ENCODE data around the gene KIAA1958. TPM values are rescaled to one million over a fixed set of nuclear protein-coding genes. Genes with fewer than 3 reads are reported as not detected.

The KIAA1958 gene
- polyA plus RNA-seq, 2 of the 4 experiments (the other 2 are of a cell fraction) = 2.2 to 3.7 TPM

DNA sequence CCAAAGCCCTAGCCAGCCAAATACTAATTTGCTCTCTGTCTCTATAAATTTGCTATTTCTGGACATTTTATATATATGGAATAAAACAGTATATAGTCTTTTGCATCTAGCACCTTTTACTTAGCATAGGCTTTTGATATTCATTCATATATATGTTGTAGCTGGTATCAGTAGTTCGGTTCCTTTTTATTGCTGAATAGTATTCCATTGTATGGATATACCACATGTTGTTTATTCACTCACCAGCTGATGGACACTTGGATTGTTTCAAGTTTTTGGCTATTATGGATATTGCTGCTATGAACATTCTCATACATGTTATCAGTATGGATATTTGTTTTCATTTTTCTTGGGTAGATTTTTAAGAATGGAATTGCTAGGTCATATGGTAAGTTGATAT is 23.8 kb upstream of the KIAA1958 start:
- FAIRE-seq (no peak), DNase-seq (ENCODE audit: low read depth in 1 of 2, low spot score in 1 of 2) (no peak), ATAC-seq (no peak)
- CTCF ChIA-PET = interaction anchor here (1.0 to 1.1 kb wide), 2 partner anchors 13 to 24 kb away, joined by 3 read pairs; partner anchors contain the start of gene KIAA1958
- no peak overlapping the region for H3K4me2 ChIP-seq
- WGBS (ENCODE audit: missing lambda C conversion rate) = 100% methylated on average over 1 of the region's 1 CpG
- TF ChIP-seq RARB (CRISPR knock-in tag; IDR thresholded peaks at IDR 0.05) = no peak
- TF ChIP-seq, protein P1, sequence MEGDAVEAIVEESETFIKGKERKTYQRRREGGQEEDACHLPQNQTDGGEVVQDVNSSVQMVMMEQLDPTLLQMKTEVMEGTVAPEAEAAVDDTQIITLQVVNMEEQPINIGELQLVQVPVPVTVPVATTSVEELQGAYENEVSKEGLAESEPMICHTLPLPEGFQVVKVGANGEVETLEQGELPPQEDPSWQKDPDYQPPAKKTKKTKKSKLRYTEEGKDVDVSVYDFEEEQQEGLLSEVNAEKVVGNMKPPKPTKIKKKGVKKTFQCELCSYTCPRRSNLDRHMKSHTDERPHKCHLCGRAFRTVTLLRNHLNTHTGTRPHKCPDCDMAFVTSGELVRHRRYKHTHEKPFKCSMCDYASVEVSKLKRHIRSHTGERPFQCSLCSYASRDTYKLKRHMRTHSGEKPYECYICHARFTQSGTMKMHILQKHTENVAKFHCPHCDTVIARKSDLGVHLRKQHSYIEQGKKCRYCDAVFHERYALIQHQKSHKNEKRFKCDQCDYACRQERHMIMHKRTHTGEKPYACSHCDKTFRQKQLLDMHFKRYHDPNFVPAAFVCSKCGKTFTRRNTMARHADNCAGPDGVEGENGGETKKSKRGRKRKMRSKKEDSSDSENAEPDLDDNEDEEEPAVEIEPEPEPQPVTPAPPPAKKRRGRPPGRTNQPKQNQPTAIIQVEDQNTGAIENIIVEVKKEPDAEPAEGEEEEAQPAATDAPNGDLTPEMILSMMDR (IDR thresholded peaks at IDR 0.05) = no peak
- TF ChIP-seq CHD4 (IDR thresholded peaks at IDR 0.05; ENCODE audit: borderline replicate concordance) = no peak
- TF ChIP-seq CBX2 (IDR thresholded peaks at IDR 0.05; ENCODE audit: borderline replicate concordance, low read depth) = no peak
- TF ChIP-seq NFE2L2 (conservative IDR thresholded peaks at IDR 0.05; ENCODE audit: low read length) = no peak
- TF ChIP-seq PHF8 (IDR thresholded peaks at IDR 0.05; ENCODE audit: borderline replicate concordance, low read depth) = no peak
- TF ChIP-seq, protein P2, sequence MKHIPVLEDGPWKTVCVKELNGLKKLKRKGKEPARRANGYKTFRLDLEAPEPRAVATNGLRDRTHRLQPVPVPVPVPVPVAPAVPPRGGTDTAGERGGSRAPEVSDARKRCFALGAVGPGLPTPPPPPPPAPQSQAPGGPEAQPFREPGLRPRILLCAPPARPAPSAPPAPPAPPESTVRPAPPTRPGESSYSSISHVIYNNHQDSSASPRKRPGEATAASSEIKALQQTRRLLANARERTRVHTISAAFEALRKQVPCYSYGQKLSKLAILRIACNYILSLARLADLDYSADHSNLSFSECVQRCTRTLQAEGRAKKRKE (CRISPR knock-in tag; IDR thresholded peaks at IDR 0.05; ENCODE audit: low read depth) = no peak
- TF ChIP-seq CEBPB (IDR thresholded peaks at IDR 0.05) = no peak
- no peak for TF ChIP-seq EP300 (IDR thresholded peaks at IDR 0.05)
- no peak for TF ChIP-seq HOXB5 (CRISPR knock-in tag; IDR thresholded peaks at IDR 0.05)
- TF ChIP-seq CBX8 (IDR thresholded peaks at IDR 0.05) = no peak
- no peak for TF ChIP-seq CHD2 (IDR thresholded peaks at IDR 0.05; ENCODE audit: low read length, partially characterized antibody)
- no peak for TF ChIP-seq GATA3 (IDR thresholded peaks at IDR 0.05; ENCODE audit: borderline replicate concordance)
- no peak for TF ChIP-seq JUN (IDR thresholded peaks at IDR 0.05)
- TF ChIP-seq, protein P3, sequence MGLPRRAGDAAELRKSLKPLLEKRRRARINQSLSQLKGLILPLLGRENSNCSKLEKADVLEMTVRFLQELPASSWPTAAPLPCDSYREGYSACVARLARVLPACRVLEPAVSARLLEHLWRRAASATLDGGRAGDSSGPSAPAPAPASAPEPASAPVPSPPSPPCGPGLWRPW (IDR thresholded peaks at IDR 0.05) = no peak
- TF ChIP-seq, protein P4, sequence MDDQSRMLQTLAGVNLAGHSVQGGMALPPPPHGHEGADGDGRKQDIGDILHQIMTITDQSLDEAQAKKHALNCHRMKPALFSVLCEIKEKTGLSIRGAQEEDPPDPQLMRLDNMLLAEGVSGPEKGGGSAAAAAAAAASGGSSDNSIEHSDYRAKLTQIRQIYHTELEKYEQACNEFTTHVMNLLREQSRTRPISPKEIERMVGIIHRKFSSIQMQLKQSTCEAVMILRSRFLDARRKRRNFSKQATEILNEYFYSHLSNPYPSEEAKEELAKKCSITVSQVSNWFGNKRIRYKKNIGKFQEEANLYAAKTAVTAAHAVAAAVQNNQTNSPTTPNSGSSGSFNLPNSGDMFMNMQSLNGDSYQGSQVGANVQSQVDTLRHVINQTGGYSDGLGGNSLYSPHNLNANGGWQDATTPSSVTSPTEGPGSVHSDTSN (IDR thresholded peaks at IDR 0.05) = no peak
- TF ChIP-seq FOSB (CRISPR knock-in tag; IDR thresholded peaks at IDR 0.05) = no peak
- no peak overlapping the region for H3K27ac ChIP-seq
- no peaks in the 10 kb centered on the region for H3K4me1 ChIP-seq
- H3K4me3 ChIP-seq = no peak overlapping the region
- H3K9me3 ChIP-seq = peaks cover 6% of the 10 kb centered on the region
- POLR2A ChIA-PET = no interaction called here

DNA sequence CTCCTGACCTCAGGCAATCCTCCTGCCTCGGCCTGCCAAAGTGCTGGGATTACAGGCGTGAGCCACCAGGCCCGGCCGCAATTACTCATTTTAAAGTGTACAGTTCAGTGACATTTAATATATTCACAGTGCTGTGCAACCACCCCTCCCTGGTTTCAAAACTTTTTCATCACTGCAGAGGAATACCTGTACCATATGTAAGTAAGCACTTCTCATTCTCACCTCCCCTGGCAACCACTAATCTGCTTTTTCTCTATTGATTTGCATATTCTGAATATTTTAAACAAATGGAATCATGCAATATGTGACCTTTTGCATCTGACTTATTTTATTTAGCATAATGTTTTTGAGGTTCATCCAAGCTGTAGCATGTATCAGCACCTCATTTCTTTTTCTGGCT is 21.3 kb upstream of the KIAA1958 start:
- ChIA-PET CTCF (no interaction called here), POLR2A (no interaction called here)
- FAIRE-seq (no peak), ATAC-seq (no peak), DNase-seq (ENCODE audit: low read depth in 1 of 2, low spot score in 1 of 2) (no peak)
- H3K4me2 ChIP-seq = no peak overlapping the region
- H3K27ac ChIP-seq = no peak overlapping the region
- WGBS (ENCODE audit: missing lambda C conversion rate) = 97% methylated on average over 4 of the region's 4 CpGs
- no peaks in the 10 kb centered on the region for H3K4me1 ChIP-seq
- H3K4me3 ChIP-seq = no peak overlapping the region
- peaks cover 6% of the 10 kb centered on the region for H3K9me3 ChIP-seq
- TF ChIP-seq RAD21 (conservative IDR thresholded peaks at IDR 0.05 in 1 of 2, IDR thresholded peaks at IDR 0.05 in 1 of 2) (no peak), RFX5 (IDR thresholded peaks at IDR 0.05) (no peak), POLR2A (IDR thresholded peaks at IDR 0.05; ENCODE audit: low read length) (no peak), EHF (CRISPR knock-in tag; IDR thresholded peaks at IDR 0.05) (no peak), ZNF302 (CRISPR knock-in tag; IDR thresholded peaks at IDR 0.05) (no peak), HOXB5 (CRISPR knock-in tag; IDR thresholded peaks at IDR 0.05) (no peak)
- TF ChIP-seq, protein P2 (CRISPR knock-in tag; IDR thresholded peaks at IDR 0.05; ENCODE audit: low read depth) = no peak
